Measurements from ENCODE around the gene GRIA1.

DNA sequence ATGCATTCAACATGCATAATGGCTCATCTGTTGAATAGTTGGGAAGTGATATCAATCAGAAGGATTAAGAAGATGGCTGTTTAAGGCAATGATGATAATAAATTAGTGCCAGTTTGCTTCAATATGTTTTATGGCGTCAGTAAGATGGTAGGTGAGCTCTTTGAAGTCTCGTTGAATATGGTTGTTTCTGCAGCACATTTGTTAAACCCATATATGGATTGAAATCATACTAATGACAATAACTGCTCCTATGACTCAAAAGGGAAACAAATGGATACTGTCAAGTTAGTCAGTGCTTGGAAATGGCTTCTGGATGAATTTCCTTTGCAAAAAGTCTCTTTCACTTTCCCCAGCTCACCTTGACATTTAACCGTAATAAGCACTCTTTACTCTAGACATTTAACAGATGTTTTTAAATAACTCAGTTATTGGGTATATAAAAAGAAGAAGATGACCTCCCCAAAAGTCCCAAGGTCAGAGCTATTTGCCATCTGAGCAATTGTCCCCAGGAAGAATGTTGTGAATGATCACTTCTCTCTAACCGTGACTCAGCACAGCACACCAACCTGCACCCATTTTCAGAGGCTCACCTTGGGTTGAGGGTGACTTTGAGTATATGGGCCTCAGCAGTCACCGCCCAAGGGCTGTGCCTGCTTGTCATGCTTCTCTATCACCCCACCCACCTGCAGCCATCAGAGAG is 133.4 kb downstream of the GRIA1 start:
- TF ChIP-seq, protein P1, sequence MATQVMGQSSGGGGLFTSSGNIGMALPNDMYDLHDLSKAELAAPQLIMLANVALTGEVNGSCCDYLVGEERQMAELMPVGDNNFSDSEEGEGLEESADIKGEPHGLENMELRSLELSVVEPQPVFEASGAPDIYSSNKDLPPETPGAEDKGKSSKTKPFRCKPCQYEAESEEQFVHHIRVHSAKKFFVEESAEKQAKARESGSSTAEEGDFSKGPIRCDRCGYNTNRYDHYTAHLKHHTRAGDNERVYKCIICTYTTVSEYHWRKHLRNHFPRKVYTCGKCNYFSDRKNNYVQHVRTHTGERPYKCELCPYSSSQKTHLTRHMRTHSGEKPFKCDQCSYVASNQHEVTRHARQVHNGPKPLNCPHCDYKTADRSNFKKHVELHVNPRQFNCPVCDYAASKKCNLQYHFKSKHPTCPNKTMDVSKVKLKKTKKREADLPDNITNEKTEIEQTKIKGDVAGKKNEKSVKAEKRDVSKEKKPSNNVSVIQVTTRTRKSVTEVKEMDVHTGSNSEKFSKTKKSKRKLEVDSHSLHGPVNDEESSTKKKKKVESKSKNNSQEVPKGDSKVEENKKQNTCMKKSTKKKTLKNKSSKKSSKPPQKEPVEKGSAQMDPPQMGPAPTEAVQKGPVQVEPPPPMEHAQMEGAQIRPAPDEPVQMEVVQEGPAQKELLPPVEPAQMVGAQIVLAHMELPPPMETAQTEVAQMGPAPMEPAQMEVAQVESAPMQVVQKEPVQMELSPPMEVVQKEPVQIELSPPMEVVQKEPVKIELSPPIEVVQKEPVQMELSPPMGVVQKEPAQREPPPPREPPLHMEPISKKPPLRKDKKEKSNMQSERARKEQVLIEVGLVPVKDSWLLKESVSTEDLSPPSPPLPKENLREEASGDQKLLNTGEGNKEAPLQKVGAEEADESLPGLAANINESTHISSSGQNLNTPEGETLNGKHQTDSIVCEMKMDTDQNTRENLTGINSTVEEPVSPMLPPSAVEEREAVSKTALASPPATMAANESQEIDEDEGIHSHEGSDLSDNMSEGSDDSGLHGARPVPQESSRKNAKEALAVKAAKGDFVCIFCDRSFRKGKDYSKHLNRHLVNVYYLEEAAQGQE (IDR thresholded peaks at IDR 0.05; ENCODE audit: insufficient read depth in 1 of 2, low read depth in 2 of 2, low read length in 2 of 2): no peak
- TF ChIP-seq POLR2AphosphoS5 (IDR thresholded peaks at IDR 0.05; ENCODE audit: low read depth, low read length) (no peak), FOXP2 (optimal IDR thresholded peaks at IDR 0.05; ENCODE audit: borderline replicate concordance, extremely low read depth, extremely low read length, insufficient read depth) (no peak), TAF1 (IDR thresholded peaks at IDR 0.05; ENCODE audit: borderline replicate concordance, insufficient read depth, low read length) (no peak), SIN3A (IDR thresholded peaks at IDR 0.05; ENCODE audit: borderline replicate concordance, insufficient read depth, low read length) (no peak)

All from PFSK-1 (cell line).